Measurements from ENCODE around the gene HEXA.

The HEXA gene

DNA sequence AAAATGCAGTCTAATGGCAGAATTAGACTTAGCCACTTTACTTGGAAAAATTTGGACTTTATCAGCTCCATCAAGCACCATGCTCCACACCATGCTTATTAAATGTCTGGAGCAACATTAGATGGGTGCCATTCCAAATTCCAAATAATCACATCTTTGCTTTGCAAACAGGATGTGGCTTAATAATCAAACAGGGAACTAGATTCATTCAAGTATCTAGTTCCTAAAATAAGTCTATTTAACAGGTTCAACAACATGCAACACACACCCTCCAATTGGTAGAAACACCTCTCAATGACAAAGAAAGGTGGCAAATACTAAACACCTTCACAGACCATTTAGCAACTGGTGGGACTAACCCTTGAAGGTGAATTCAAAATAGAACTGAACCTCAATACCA, 3.5 kb downstream of the HEXA start:
- DNase-seq = no peak

DNA sequence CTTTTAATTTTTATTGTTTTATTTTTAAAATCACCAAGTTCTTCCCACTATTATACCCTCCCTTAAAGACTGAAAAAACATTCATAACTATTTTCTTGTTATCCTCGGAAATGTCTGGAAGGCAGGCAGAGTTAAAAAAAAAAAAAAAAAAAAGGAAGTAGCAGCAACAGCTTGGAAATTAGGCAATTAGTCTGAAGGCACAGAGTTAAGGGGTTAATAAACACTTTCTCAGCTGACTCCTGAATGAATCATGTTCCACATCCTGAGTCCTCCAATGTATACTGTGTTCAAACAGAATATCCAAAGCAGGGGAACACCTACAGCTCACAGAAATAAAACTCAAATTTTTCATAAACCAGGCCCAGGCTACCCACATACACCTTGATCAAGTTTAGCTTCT, 5.8 kb downstream of the HEXA start:
- no peak for DNase-seq

DNA sequence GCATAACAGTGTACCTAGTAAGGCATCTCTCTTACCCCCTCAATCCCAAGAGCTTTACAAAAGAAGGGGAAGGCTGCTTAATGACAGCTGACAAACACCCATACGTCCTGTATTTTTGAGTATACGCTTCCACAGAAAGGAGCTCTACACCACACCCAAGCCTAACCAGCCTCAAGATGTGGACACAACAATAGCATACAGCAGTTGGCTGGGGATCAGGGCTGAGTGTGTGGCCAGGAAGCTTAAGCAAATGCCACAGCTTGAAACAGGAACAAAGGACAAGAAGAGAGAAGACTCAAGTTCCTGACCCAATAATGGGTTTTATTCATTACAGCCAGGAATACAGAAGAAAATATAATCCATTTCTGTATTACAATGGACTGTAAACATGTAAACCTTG, 6.9 kb downstream of the HEXA start:
- no peak for DNase-seq

DNA sequence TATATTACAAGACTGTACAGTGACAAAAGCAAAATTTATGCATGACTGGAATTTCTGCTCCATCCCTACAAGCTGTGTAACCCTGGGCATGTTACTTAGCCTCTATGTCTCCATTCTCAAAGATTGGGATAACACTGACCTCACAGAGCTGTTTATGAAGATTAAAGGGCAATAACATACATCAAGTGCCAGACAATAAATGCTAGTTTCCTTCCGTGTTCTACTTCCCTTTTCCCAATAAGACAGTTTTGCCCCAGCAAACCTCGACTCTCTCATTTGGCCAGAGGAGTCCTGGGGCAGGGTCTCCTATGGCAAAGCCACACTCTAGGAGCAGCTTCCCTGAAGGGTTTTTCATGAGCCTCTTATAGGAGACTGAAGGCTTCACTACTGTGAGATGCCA, 7.5 kb downstream of the HEXA start:
- DNase-seq = no peak

DNA sequence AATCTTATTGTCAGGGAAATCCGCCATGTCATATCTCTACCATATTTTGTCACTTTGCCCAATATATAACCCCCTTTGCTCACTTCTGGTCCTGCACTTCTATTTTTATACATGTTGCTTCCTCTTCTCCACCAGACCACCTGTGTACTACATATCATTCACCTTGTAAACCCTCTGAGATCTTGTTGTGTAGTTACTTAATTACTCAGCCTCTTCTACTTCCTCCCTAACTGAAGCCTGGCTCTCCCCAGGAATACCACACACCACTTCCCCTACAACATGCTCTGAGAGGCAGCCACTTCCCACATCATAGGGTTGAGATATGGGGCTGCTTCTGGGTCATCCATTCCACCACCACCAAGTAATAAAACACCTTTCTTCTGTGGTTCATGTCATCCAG, 10.0 kb downstream of the HEXA start:
- DNase-seq = no peak

DNA sequence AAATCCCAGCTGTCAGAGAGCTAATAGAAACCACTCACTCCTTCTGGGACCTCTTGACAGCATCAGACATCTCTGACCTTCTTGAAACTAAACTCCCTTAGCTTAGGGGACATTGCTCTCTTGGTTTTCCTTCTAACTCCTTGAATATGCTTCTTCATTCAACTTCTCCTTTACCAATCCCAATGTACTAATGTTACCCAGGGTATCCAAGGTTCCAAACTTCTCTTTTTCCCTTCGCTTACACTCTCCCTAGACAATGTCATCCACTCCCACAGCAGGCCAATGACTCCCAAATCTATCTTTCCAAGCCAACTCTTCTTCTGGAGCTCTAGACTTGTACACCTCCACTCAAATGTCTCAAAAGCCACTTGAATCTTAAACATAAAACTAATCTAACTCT, 14.6 kb downstream of the HEXA start:
- DNase-seq = no peak

DNA sequence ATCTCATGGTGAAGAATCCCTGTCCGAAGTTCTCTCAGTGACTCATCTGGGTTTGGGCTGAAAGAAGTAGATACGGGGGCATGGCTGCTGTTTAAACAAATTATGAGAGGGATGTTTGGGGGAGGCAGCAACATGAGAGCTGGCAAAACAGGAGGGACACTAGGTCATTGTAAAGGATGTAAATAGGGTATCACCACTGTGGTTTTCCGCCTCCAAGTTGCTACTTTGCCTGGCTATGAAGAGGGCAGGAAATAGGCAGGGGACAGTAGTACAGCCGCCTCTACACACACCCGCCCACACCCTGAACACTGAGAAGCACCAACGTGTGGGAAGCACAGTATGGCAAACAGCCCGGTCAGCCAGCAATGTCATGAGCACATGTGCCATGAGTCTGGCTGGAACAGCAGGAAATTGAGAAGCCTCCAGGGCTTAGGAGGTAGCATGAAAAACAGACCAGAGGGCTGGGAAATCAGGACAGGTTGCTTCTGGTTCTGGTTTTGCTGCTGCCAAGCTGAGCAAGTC, 17.1 kb downstream of the HEXA start:
- no peak for DNase-seq

DNA sequence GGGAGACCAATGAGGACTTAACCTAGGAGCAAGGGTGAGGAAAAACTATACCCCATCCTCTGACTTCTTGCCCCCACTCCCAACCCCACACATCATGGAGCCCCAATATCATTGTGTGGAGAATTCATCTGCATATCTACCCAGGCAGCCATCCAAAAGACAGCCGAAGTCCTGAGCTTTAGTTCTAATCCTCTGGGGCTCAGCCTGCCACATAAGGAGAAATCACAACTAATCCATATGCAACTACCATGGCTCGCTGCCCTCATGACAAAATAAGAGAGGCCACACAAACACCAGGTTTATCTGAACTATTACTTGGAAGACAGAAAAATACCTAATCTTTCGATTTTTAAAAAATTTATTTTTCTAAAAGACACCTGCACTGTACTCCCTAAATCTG, 17.7 kb downstream of the HEXA start:
- DNase-seq = no peak

DNA sequence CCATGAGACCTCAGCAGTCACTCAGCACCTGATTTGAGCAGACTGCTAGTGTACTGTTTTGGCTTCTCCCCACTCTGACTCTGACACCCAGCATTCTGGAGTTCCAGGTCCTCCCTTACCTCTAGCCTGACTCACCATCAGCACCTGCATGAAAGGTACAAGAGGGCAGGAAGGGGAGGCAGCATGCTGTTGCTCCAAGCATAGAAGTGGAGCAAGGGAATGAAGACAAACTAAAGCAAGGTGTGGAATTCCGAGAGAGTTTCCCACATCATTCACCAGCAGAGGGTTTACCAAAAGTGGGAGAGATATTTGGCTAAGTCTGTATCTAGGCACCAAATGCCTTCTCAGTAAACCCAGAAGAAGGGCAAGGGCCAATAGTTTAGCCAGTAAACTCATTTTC, 21.3 kb downstream of the HEXA start:
- DNase-seq = no peak

DNA sequence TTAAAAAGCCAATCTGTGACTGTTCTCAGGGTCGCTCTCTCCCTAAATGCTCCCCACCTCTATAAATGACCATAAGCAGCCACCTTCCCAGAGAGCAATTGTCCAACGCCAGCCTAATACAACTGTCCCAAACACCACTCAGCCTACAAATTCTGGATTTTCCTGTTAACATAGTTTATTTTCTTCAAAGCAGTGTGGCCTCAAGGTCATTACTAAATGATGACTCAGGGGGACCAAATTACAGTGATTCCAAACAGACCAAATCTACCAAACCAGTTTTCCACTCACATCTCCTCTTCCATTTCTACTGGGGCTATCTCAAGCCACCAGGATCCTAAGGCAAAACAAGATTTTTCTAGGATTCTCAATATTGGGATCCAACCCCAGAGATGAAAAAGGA, 22.5 kb downstream of the HEXA start:
- no peak for DNase-seq

DNA sequence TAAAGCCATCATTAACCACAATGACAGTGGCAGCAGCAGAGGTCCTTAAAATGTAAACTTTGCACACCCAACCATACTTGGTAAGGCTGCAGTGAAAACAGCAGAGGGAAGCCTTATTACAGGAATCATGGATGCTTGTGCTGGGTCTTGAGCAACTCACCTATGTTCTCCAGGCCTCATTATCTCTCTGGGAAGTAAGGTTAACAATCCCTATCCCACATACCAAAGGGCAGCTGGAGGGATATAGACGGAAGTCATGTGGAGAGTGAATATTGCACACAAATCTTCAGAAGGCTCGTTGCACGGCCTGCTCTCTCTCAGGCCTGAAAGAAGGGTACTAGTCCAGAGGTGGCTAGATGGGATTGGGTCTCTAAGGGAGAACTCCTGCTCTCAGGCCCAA, 30.0 kb downstream of the HEXA start:
- no peak for DNase-seq

DNA sequence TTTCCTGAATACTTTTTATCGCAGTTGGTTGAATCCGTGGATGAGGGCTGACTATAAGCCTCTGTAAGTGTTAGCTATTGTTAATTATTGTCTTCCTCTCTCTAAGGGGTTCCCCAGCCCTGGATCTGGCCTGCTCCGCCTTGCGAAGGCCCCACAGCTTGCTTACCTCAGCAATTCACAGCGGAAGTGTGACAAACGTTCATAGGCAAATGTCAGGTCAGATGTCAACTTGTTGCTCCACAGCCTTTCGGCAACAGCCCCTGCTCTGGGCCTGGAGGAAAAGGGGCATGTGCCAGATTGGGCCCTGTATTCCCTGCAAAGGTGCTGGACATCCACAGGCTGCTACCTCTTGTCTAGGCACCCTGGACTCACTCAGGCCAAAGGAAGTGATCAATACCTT, 30.5 kb downstream of the HEXA start:
- no peak for DNase-seq

DNA sequence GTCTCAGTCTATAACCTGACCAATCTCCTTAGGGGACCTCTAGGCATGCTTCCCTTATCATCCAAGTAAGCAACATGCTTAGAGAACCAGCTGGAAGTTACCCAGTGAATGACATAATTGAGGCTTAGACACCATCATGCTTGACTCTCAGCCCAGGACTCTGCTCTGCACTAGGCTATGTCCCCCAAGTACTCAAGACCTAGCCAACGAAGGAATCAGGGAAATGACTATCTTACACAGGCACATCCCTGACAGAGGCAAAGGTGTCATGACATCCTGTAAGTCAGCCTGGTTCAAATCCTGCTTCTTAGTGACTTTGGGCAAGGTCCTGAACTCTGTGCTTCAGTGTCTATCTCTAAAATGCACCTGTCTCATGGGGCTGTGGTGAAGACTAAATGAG, 31.2 kb downstream of the HEXA start:
- no peak for DNase-seq

DNA sequence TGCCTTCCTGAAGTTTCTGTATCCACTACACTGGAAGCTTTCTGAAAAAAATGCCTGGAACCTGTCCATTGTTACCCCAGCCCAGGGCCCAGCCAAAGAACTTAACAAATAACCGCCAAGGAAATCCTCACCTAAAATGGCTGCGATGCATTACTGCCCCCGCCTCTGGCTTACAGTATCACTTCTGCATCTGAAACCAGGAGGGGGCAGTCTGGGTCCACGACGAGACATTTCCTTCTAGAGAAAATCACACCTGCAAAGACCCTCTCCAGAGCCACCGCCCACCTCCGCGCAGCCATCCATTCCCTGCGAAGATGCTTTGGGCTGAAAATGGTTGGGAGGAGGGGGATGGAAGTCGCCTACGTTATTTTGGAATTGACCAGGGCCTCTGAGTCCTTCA, 33.4 kb downstream of the HEXA start:
- peak; percentile 39 for DNase-seq

DNA sequence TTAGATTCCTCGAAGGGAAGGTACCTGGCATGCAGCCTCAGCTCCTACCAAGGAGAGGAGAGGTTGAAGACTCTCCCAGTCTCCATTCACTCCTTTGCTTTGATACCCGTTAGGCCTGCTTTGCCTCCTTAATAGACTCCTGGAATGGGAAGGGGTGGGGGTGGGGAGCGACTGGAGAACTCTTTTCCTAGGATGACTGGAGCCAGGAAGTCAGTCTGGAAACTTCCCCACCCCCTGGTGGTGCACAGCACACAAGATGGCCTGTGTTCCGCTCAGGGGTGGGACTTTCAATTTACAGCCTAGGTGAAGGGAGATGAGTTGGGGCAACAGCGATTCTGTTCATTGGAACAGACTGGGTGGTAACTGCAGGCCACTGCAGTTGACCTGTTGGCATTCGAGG, 34.5 kb downstream of the HEXA start:
- DNase-seq = no peak

DNA sequence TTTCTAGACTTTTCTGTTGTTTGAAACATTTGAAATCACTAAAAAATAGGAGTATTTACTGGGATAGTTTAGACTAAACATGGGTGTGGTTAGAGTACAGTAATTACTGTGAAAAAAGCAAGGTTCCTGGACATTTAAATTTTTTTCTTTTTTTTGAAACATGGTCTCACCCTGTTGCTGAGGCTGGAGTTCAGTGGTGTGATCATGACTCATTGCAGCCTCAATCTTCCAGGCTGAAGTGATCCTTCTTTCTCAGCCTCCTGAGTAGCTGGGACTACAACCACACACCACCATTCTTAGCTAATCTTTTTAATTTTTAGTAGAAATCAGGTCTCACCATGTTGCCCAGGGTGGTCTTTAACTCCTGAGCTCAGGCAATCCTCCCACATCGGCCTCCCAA, 35.4 kb downstream of the HEXA start:
- no peak for DNase-seq

DNA sequence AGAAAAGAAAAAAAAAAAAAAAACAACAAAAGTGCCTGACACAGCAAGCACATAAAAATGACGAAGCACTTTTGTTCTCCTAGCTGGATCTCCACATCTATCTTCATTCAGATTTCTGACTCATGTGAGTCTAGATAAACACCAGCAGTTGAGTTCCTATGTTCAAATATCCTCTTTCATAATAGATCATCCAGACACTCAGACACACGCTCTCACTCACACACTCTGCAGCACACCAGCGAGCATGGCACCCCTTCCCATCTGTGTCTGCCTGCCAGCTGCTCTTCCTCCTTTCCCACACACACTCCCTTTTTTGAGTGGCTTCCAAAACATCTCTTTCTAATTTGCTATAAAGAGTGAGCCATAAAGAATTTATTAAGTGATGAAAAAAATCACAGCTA, 36.0 kb downstream of the HEXA start:
- DNase-seq = no peak

DNA sequence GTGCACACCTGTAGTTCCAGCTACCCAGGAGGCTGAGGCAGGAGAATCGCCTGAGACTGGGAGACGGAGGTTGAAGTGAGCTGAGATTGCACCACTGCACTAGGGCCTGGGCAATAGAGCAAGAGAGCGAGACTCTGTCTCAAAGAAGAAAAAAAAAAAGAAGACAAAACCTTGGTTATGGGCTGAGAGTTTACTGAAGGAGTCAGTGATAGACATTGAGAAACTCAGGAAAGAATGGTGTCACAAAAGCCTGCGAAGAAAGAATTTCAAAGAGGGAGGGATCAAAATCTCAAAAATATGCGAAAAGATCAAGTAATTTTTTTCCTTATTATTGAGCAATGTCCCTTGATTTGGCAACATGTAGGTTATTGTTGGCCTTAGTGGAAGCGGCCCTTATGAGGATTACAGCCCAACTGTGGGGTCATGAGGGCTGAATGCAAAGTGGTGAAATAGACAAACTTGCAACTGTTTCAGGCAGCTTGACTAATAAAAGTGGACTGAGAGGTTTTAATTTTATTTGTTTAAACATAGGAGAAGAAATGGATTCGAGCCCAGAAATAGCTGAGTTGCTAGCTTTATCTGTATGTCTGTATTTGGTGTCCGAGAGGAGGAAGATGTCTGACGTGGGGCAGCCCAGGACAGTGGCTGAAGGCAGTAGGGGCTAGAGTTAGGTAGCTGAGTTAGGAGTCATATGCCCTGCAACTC, 37.0 kb downstream of the HEXA start:
- no peak for DNase-seq

DNA sequence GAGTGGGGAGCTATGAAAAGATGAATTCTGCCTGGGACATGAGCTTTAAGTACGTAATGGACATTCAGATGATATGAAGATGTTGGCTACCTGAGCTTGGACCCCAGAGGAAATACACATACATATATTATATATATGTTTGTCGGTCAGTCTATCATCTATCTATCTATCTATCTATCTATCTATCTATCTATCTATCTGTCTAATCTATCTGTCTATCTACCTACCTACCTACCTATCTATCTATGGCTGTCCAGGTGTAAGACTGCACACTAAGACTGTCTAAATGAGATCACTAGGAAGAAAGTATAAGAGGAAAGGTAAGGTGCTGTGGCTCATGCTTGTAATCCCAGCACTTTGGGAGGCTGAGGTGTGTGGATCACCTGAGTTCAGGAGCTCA, 37.7 kb downstream of the HEXA start:
- DNase-seq = no peak

DNA sequence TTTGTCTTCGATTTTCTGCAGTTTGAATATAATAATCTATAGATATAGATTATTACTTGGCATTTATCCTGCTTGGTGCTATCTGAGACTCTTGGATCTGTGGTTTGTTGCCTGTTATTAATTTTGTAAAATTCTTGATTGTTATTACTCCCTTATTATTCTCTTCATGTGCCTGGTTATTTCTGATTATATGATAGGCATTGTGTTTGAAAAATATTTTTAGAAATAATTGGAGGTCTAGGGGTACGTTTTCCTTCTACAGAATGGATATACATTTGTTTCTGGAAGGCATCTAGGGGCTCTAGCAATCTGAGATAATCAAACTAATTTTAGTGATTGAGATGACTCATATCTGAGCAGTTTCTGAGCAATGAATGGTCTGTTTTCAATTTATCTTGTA, 41.0 kb downstream of the HEXA start:
- no peak for DNase-seq

DNA sequence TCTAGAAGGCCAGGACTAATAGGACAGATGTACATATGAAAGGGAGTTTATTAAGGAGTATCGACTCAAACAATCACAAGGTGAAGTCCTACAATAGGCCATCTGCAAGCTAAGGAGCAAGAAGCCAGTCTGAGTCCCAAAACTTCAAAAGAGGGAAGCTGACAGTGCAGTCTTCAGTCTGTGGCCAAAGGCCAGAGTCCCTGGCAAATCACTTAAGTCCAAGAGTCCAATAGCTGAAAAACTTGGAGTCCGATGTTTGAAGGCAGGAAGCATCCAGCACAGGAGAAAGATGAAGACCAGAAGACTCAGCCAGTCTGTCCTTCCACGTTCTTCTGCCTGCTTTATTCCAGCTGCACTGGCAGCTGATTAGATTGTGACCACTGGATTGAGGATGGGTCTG, 44.8 kb downstream of the HEXA start:
- no peak for DNase-seq

DNA sequence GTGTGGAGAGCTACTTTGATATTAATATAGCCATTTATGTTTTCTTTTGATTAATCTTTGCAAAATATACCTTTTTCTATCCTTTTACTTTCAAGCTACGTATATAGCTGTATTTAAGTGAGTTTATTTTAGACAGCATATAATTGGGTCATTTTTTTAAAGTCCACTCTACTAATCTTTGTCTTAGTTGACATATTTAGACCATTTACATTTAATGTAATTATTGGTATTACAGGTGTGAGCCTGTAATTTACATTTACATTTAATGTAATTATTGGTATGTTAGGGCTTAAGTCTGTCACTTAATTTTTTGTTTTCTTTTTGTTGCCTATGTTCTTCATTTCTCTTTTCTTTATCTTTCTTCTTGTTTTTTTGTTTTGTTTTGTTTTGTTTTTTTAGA, 52.1 kb downstream of the HEXA start:
- DNase-seq = no peak

DNA sequence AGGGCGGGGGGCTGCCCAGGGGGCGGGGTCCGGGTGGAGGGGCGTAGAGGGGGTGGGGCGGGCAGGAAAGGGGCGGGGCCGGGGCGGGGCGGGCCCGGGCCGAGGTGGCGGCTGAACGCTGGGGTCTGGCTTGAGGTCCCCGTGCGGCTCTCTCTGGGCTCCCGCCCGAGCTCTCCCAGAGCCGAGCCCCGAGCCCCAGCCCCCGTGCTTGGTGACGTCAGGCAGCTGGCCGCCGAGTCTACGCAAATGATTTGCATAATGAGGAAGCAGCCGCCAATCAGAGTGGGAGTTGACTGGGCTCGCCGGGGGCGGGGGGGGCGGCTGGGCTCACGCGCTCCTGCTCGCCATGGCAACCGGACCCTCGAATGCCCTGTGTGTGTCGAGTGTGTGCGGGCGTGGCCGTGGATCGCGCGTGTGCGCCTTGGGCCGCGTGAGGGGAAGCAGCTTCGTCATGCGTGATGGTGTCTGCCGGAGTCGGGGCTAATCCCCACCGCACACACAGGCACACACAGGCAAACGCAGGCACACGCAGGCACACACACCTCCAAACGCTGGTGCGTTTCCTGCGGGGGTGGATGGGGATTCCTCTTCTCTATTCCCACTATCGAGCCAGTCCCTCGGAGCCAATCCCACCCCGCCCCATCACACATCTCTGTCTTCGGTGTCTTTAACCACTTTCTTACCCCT, 55.7 kb downstream of the HEXA start, which contains the start of gene CELF6:
Gene CELF6 (minus strand): TSS at position 173 of the 687 bp plus-strand sequence. CDS start 283 bp downstream, outside the sequence.
- DNase-seq = peak; percentile 75

DNA sequence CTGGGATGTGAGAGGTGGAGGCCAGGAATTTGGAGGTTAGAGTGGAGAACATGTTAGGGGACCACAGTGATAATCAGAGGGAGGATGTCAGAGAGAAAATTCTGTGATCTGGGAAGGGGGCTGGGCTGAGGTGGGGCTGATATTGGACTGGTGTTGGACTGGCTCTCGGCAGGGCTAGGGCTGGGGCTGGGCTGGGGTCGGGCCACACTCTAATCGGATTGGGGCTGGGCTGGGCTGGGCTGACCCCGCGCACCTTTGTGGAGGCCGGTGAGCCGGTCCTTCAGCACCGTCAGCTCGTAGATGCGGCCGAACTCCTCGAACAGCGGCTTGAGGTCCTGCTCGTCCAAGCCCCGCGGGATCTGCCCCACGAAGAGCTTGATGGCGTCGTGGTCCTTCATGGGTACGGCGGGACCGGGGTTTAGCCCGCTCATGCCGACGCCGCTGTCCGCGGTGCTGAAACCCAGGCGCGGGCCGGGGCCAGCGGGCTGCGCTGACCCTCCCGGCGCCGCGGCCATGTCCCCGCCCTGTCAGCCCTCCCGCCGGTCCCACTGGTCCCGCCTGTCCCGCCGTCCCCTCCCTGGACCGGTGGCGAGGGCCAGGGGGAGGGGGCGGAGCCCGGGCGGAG, 56.3 kb downstream of the HEXA start:
- DNase-seq = peak; percentile 33
